Kidney (tissue), 14 donors: Measurements from ENCODE around the gene COG7. TPM values are rescaled to one million over a fixed set of nuclear protein-coding genes. Genes with fewer than 3 reads are reported as not detected.

Experiments
- DNase-seq, 5 donors: peaks; one replicate each; pipeline ENCODE4 v3.0.0-alpha.2; 2013 to 2020
- FAIRE-seq: peaks from 2 replicates; lab custom pipeline; 2012; peaks lifted over from hg19 to GRCh38; lab: Jason Lieb, UNC
- H3K27ac ChIP-seq, 2 donors: one replicate each; pipeline ENCODE4 v1.7.0; 2013; ENCODE audit warnings: low read depth in 2 of 2, low read length in 2 of 2, inconsistent platforms in 1 of 2
- H3K27me3 ChIP-seq: one replicate; pipeline ENCODE4 v1.7.1; 2013; ENCODE audit warnings: low read length, inconsistent platforms; ENCODE audit not compliant: control insufficient read depth, insufficient read depth
- H3K36me3 ChIP-seq, 3 donors: one replicate each; pipeline versions ENCODE4 v1.7.0 to v1.7.1; 2013; ENCODE audit warnings: low read length in 3 of 3, control low read depth in 1 of 3, inconsistent platforms in 1 of 3; ENCODE audit not compliant: insufficient read depth in 3 of 3, control insufficient read depth in 2 of 3
- H3K4me1 ChIP-seq, 3 donors: one replicate each; pipeline versions ENCODE4 v1.7.0 to v1.7.1; 2013; ENCODE audit warnings: low read length in 3 of 3, inconsistent platforms in 1 of 3, low read depth in 1 of 3; ENCODE audit not compliant: control insufficient read depth in 2 of 3, insufficient read depth in 2 of 3
- H3K4me3 ChIP-seq, 3 donors: one replicate each; pipeline versions ENCODE4 v1.7.0 to v1.8.1; 2013; ENCODE audit warnings: low read length in 3 of 3, control low read depth in 1 of 3, inconsistent platforms in 1 of 3
- H3K9ac ChIP-seq, 3 donors: one replicate each; pipeline versions ENCODE4 v1.7.0 to v1.7.1; 2013; ENCODE audit warnings: low read length in 3 of 3, control low read depth in 1 of 3, inconsistent platforms in 1 of 3
- H3K9me3 ChIP-seq, 3 donors: one replicate each; pipeline versions ENCODE4 v1.7.0 to v1.7.1; 2013; ENCODE audit warnings: low read length in 3 of 3, control low read depth in 1 of 3, inconsistent platforms in 1 of 3; ENCODE audit not compliant: control insufficient read depth in 2 of 3, insufficient read depth in 1 of 3
- intact Hi-C: fragments of 100-400 bp; cut with DNase I; formaldehyde crosslinking; loops from one replicate; pipeline ENCODE4 v1.11.1; 2022
- polyA plus RNA-seq: library from polyadenylated mRNA; stranded (reverse); fragments of 350-450 nt; fragmentation: Illumina TruSeq; extraction: RNeasy Lipid Tissue Mini Kit (QIAGEN cat#74804); gene quantifications from one replicate; pipeline ENCODE4 v1.2.3, GENCODE V29; 2014; ENCODE audit warnings: low read depth, low replicate concordance; ENCODE audit not compliant: insufficient read depth
- total RNA-seq: library from RNA; stranded (reverse); fragmentation: NEBNext Ultra II Directional; extraction: Animal tissue kit (Norgen Biotek cat#: 25700); gene quantifications from one replicate; pipeline ENCODE4 v1.2.1, GENCODE V29; 2021
- TF ChIP-seq, protein P1 (sequence below): IDR thresholded peaks from 3 replicates; pipeline ENCODE4 v1.5.1; 2012; ENCODE audit warnings: mild to moderate bottlenecking, moderate library complexity, borderline replicate concordance; ENCODE audit not compliant: insufficient read depth; ENCODE audit errors: extremely low read depth
- donor health status: control.
- donor health status: control.
- donor health status: control.
- donor health status: control.
- donor health status: control.
- donor health status: DM: yes; HTN: yes; CAD: no.
- donor health status: Normal renal cell carcinoma (clear cell type).

Gene COG7
- total and polyA plus RNA-seq, 2 donors from 2014 or later: 25.2 to 27.0 TPM

DNA sequence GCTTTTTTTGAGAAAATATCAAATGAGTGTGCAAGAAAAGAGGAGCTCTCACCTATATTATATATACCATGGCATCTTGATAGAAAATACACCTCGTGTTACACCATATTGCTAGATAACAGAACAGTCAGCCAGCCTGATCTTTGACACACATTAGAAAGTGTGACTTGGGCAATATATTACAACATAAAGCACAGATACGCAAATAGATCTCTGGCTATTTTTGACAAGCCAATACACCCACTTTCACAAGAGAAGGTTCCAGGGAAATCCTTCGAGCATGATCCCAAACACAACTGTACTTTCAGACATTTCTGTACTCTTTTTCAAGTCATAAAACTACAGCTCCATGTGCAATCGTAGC is 47.9 kb upstream of the COG7 start:
- FAIRE-seq: no peak
- intact Hi-C loops: no loop called here
- Histone ChIP-seq H3K4me1 (peaks cover 0 to 52% (median 34%) of the 10 kb centered on the region in 3 donors), H3K9me3 (no peaks in the 10 kb centered on the region), H3K27ac (peak overlapping the region in 1 of 2 donors; percentile 37), H3K9ac (no peak overlapping the region), H3K4me3 (no peak overlapping the region), H3K27me3 (no peaks in the 10 kb centered on the region), H3K36me3 (peaks cover 0 to 2% (median 0%) of the 10 kb centered on the region in 3 donors)
- no peak for DNase-seq
- TF ChIP-seq, protein P1, sequence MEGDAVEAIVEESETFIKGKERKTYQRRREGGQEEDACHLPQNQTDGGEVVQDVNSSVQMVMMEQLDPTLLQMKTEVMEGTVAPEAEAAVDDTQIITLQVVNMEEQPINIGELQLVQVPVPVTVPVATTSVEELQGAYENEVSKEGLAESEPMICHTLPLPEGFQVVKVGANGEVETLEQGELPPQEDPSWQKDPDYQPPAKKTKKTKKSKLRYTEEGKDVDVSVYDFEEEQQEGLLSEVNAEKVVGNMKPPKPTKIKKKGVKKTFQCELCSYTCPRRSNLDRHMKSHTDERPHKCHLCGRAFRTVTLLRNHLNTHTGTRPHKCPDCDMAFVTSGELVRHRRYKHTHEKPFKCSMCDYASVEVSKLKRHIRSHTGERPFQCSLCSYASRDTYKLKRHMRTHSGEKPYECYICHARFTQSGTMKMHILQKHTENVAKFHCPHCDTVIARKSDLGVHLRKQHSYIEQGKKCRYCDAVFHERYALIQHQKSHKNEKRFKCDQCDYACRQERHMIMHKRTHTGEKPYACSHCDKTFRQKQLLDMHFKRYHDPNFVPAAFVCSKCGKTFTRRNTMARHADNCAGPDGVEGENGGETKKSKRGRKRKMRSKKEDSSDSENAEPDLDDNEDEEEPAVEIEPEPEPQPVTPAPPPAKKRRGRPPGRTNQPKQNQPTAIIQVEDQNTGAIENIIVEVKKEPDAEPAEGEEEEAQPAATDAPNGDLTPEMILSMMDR: no peak

DNA sequence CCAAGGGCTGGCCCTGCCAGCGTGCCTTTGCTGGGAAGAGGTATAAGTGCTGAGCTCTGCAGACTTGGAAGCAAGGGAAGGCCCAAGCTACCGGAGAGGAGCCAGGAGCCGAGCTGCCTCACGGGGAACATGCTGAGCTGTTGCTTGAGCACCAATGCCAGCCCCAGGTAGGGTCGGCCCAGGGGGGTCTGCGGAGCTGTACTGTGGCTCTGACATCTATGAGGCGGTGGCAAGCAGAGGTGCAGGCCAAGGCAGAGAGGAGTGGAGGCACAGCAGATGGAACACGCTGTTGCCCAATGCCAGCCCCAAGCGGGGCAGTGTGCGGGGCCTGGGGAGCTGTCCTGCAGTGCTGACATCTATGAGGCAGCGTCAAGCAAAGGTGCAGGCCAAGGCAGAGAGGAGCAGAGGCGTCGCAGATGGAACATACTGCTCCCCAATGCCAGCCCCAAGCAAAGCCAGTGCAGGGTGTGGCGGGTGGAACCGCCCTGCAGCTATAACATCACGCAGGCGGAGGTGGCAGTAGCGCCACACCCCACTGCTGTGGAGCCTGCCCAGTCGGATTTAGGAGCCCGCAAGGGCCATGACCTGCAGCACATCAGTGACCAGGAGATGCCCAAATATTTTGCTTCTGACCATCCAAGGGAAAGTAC is 47.3 kb upstream of the COG7 start:
- no peak overlapping the region for H3K4me3 ChIP-seq

DNA sequence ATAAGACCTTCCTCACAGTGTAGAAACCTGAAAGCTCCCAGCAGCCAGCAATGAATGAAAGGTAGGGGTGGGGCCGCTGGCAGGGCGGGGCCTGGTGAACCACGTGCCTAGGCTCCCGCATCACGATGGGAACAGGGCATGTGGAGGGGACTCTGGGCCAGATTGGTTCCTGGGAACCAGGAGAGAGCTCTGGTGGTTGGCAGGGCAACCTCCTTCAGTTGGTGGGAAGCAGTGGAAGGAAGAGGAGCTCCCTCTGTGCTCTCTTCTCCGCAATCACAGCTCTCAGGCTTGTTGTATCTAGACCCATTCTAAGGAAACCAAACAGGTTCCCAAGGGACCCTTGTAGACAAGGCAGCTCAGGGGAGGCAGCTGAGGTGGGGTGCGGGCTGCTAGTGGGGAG is 46.8 kb upstream of the COG7 start:
- intact Hi-C loops: no loop called here
- Histone ChIP-seq H3K27ac (peak overlapping the region in 1 of 2 donors; percentile 14), H3K4me1 (peaks cover 0 to 45% (median 27%) of the 10 kb centered on the region in 3 donors), H3K27me3 (no peaks in the 10 kb centered on the region), H3K9me3 (no peaks in the 10 kb centered on the region), H3K36me3 (peaks cover 0 to 9% (median 2%) of the 10 kb centered on the region in 3 donors), H3K9ac (no peak overlapping the region), H3K4me3 (no peak overlapping the region)
- DNase-seq (no peak), FAIRE-seq (no peak)
- TF ChIP-seq, protein P1: no peak

More for the DNA sequence above, 47.3 kb upstream of the COG7 start:
- FAIRE-seq (no peak), DNase-seq (no peak)
- Histone ChIP-seq H3K36me3 (peaks cover 0 to 3% (median 2%) of the 10 kb centered on the region in 3 donors), H3K4me1 (peaks cover 0 to 51% (median 32%) of the 10 kb centered on the region in 3 donors), H3K9ac (no peak overlapping the region), H3K27me3 (no peaks in the 10 kb centered on the region), H3K9me3 (no peaks in the 10 kb centered on the region), H3K27ac (peak overlapping the region in 1 of 2 donors; percentile 37)
- TF ChIP-seq, protein P1: no peak
- intact Hi-C loops: no loop called here
